HG03558 (cell line): ENCODE results near the gene GALNT18.
"Not testable (repeated sequence)": the region's sequence is repeated elsewhere in the genome, so short reads cannot be mapped to it uniquely, and the experiment has no call there.

Experiments used
- ATAC-seq: cut with Tn5 transposase; IDR thresholded peaks from one replicate; pipeline ENCODE4 v1.9.1; 2021; ENCODE audit warnings: moderate number of reproducible peaks; ENCODE audit not compliant: unreplicated experiment; ENCODE audit errors: extremely low read depth

The GALNT18 gene

GRCh38 chr11:11378184-11378940 lies 243.4 kb downstream of the GALNT18 start:
- no peak for ATAC-seq

- ATAC-seq = no peak
Observed at GRCh38 chr11:11374358-11375148, 247.3 kb downstream of the GALNT18 start.

- ATAC-seq = no peak
Observed at GRCh38 chr11:11373934-11374333, 247.9 kb downstream of the GALNT18 start.

GRCh38 chr11:11372461-11372860 lies 249.3 kb downstream of the GALNT18 start:
- ATAC-seq = no peak

DNA sequence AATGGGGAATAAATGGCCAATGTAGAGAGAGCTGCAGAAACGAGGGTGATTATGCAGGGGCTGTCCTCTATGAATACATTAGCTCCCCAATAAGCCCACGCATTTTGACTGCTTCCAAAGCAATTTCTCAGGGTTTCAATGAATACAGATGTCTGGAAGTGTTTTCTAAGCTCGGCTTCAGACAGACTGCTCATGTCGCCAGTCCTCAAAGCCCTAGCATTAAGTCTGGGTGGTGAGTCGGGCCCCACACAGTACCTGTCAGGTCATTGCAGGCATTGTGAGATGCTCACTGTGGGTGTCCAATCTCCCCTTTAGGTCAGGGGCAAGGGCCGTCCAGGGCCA lies 250.9 kb downstream of the GALNT18 start:
- no peak for ATAC-seq

DNA sequence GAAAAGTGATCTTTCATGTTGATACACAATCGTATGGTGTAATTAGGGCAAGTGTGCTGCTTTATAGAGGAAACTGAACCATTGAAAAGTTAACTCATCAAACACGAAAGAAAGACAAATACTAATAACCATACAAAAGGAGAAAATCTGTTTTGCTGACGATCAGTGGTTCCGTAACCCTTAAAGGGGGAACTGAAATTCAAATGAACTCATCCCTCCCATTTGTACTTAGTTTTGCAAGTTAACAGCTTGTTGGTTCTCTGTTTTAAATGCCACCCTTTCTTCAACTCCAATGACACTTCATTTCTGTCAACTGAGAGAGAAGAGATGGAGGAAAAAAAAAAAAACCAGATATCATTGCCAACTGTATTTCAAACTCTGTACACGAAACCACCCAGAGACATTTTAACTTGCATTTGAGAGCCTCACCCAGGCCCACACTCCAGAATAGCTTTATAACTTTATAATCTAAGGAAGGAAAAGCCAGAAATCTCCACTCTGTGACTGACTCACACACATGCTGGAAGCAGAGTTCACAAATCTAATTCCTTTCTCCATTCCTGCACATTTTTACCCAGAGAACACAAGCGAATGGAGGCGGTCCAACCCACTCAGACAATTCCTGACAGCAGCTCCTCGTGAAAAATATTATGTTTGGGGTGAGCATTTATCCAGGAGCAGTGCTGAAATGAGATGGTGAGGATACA lies 251.4 kb downstream of the GALNT18 start:
- no peak for ATAC-seq

DNA sequence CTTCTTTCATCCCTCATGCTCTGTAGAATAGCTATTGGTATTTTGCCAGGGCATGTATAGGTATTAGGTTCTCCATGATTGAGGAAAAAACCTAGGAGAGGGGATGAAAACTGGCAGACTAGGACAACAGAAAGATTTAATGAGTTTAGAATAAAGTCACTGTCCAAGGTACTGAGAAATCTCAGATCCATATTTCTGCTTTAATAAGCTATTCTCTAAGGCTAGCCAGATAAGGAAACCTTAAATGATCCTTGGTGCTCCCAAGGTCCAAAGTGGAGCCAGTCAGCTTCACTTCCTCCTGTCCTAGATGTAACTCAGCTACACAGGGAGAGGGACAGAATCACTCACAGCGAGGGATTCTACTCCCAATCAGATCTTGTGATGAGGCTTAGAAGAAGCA lies 255.0 kb downstream of the GALNT18 start:
- ATAC-seq = no peak

- no peak for ATAC-seq
Observed at GRCh38 chr11:11363674-11364073, 258.1 kb downstream of the GALNT18 start.

GRCh38 chr11:11359611-11360010 lies 262.2 kb downstream of the GALNT18 start:
- no peak for ATAC-seq

DNA sequence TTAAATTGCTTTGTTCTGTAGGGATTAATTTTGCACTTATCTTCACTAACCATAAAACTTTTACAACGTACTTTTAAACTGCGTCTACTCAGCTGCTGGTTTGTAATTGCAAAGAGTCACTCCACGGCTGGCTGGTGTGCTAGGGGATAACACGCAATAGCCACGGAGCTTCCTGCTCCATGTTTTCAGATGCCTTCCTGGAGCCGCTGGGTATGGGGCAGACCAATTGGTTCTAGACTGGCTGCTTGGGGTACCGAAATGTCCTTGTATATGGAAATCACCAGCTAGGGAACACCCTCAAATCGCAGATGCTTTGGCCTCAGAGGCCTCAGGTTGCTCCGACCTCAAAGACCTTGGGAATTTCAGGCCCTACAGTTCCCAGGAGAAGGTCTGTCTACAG lies 265.0 kb downstream of the GALNT18 start:
- ATAC-seq = no peak

DNA sequence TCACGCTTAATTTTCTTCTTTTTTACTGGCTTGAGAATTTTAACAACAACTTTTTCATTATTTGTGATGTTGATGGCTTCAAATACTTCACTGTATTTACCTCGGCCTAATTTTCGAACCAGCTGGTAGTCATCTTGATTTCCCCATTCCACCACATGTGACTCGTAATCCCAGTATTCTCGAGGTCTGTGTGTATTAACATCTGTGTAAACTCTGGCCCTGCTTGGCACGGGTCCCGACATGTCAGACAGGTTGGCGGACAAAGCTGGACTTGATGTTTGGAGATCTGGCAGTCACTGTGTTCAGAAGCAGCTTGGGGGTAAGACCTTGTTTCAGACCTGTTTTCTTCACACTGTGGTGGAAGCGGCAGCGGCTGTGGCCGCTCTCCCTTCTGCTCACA lies 268.9 kb downstream of the GALNT18 start, which contains the start of gene CSNK2A3:
CSNK2A3 (minus strand) TSS at position 373 of the 400 bp plus-strand sequence; CDS start at position 242, 131 bp downstream.
- ATAC-seq = not testable (repeated sequence)

DNA sequence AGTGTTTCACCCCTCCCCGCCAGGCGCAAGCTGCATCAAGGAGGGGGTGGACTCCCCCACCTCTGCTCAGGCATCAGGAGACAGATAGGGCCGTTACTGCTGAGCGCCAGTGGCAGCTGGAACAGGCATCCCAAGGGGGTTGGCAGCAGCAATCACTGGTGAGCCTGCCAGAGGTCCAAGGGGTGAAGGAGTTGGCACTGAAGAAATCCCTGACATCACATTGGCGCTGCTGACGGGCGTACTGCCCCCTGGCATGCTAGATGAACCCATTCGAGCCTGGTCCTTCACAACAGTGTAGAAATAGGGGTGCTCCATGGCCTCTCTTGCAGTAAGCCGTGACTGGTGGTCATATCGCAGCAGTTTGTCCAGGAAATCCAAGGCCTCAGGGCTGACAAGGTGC lies 270.0 kb downstream of the GALNT18 start:
- ATAC-seq = not testable (repeated sequence)

- ATAC-seq = no peak
Observed at GRCh38 chr11:11351042-11351586, 270.7 kb downstream of the GALNT18 start.

- no peak for ATAC-seq
Observed at GRCh38 chr11:11349870-11350337, 271.9 kb downstream of the GALNT18 start.

GRCh38 chr11:11349106-11349825 lies 272.5 kb downstream of the GALNT18 start:
- no peak for ATAC-seq

- ATAC-seq = no peak
Observed at GRCh38 chr11:11348303-11348702, 273.5 kb downstream of the GALNT18 start.

DNA sequence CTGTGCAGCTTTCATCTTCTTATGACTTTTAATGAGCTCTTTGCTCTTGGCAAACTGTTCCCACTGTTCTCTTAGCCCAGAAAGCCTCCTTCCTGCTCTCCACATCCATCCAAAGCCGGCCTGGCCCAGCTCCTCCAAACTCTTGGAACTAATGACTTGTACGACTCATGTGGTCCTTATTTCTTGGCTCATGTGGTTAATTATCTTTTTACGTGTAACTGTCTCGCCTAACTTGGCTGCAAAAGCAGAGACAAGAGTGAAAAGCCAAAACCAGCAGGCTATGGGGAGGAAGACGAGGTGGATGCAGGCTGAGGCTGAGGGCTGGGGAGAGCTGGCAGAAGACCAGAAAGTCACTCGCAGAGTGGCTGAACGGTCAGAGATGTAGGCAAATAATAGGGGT lies 274.2 kb downstream of the GALNT18 start:
- no peak for ATAC-seq

GRCh38 chr11:11346303-11346702 lies 275.5 kb downstream of the GALNT18 start:
- no peak for ATAC-seq

- ATAC-seq = no peak
Observed at GRCh38 chr11:11345099-11345498, 276.7 kb downstream of the GALNT18 start.

DNA sequence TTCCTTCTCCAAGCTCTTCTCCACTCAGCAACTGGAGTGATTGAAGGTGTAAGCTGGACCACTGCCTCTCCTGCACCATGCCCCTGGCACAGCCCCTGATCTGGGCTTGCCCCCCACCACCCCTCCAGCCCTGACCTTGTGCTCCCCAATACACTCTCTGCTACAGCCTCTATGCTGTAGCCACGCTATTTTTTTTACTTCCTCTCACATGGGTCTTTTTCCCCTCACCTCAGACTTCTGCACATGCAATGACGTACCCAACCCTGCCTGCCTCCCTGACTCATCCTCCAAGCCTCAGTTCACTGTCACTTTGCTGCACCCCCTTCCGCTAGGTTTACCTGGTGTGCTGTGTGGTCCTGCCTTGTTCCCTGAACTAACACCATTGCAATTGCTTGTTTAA lies 277.8 kb downstream of the GALNT18 start:
- no peak for ATAC-seq
